HEK293 (cell line): ENCODE results near the gene GALNT16.

Experiments
- CTCF ChIA-PET: fragments of 350-600 bp; formaldehyde crosslinking; extraction: SDS; loops from one replicate; lab custom pipeline; 2021; ENCODE audit warnings: antibody characterized with exemption; lab: Yijun Ruan, JAX
- POLR2A ChIA-PET: fragments of 300-600 bp; formaldehyde crosslinking; extraction: SDS; loops from one replicate; lab custom pipeline; 2020; ENCODE audit warnings: antibody characterized with exemption, inconsistent platforms; lab: Yijun Ruan, JAX
- H3K27ac ChIP-seq: fragments of 200-500 bp; sonication (Bioruptor generic); 2 replicates; pipeline ENCODE4 v1.5.1; 2014; ENCODE audit warnings: low read depth, low read length, control low read depth, inconsistent platforms; ENCODE audit errors: extremely low read depth
- H3K36me3 ChIP-seq, 2 experiments: fragments of 200-500 bp in 1 of 2; sonication (Bioruptor generic) in 1 of 2; 1 replicate in 1 of 2; 2 replicates in 1 of 2; pipeline ENCODE4 v1.5.1; 2014 to 2017; ENCODE audit warnings: inconsistent platforms in 2 of 2, low read length in 2 of 2; ENCODE audit not compliant: control insufficient read depth in 2 of 2, insufficient read depth in 1 of 2
- H3K4me1 ChIP-seq: fragments of 200-500 bp; sonication (Bioruptor generic); 2 replicates; pipeline ENCODE4 v1.5.1; 2014; ENCODE audit warnings: mild to moderate bottlenecking, low read length, inconsistent platforms; ENCODE audit not compliant: control insufficient read depth, insufficient read depth
- H3K4me3 ChIP-seq: 2 replicates; pipeline ENCODE4 v1.5.1; 2011; ENCODE audit warnings: low read depth, mild to moderate bottlenecking, control low read depth, low read length, moderate library complexity
- H3K9me3 ChIP-seq: fragments of 200-500 bp; sonication (Bioruptor generic); 2 replicates; pipeline ENCODE4 v1.5.1; 2014; ENCODE audit warnings: low read depth, low read length, inconsistent platforms; ENCODE audit not compliant: control insufficient read depth, insufficient read depth
- HOXD13 ChIP-seq: sonication (generic); formaldehyde crosslinking; IDR thresholded peaks from 2 replicates; pipeline ENCODE4 v1.8.0; 2022; ENCODE audit warnings: missing genetic modification reagents, borderline replicate concordance
- PRDM10 ChIP-seq: fragments of 450-650 bp; formaldehyde crosslinking; IDR thresholded peaks from 2 replicates; pipeline ENCODE4 v1.5.1; 2016; ENCODE audit warnings: missing biosample characterization, missing genetic modification characterization
- SCRT1 ChIP-seq: fragments of 450-650 bp; formaldehyde crosslinking; IDR thresholded peaks from 2 replicates; pipeline ENCODE4 v1.5.1; 2016; ENCODE audit warnings: missing biosample characterization, missing genetic modification characterization, borderline replicate concordance
- ZBTB20 ChIP-seq: fragments of 450-650 bp; formaldehyde crosslinking; IDR thresholded peaks from 2 replicates; pipeline ENCODE4 v1.5.1; 2016; ENCODE audit warnings: missing biosample characterization, missing genetic modification characterization
- ZBTB6 ChIP-seq: fragments of 450-650 bp; formaldehyde crosslinking; IDR thresholded peaks from 2 replicates; pipeline ENCODE4 v1.5.1; 2017; ENCODE audit warnings: missing biosample characterization, missing genetic modification characterization
- ZNF19 ChIP-seq: fragments of 450-650 bp; formaldehyde crosslinking; IDR thresholded peaks from 2 replicates; pipeline ENCODE4; 2016; ENCODE audit warnings: missing biosample characterization, missing genetic modification characterization, low read depth
- ZNF214 ChIP-seq: fragments of 450-650 bp; formaldehyde crosslinking; IDR thresholded peaks from 2 replicates; pipeline ENCODE4 v1.5.1; 2017; ENCODE audit warnings: missing biosample characterization, mild to moderate bottlenecking, missing genetic modification characterization, borderline replicate concordance
- ZNF394 ChIP-seq: fragments of 450-650 bp; formaldehyde crosslinking; IDR thresholded peaks from 2 replicates; pipeline ENCODE4 v1.5.1; 2016; ENCODE audit warnings: missing biosample characterization, missing genetic modification characterization, mild to moderate bottlenecking, moderate library complexity, borderline replicate concordance
- ZNF449 ChIP-seq: fragments of 450-650 bp; formaldehyde crosslinking; IDR thresholded peaks from 2 replicates; pipeline ENCODE4 v1.5.1; 2017; ENCODE audit warnings: missing biosample characterization, mild to moderate bottlenecking, missing genetic modification characterization, moderate library complexity
- ZNF473 ChIP-seq: fragments of 450-650 bp; formaldehyde crosslinking; IDR thresholded peaks from 2 replicates; pipeline ENCODE4 v1.5.1; 2017; ENCODE audit warnings: missing biosample characterization, missing genetic modification characterization
- ZNF48 ChIP-seq: fragments of 450-650 bp; formaldehyde crosslinking; IDR thresholded peaks from 2 replicates; pipeline ENCODE4 v1.5.1; 2016; ENCODE audit warnings: missing biosample characterization, missing genetic modification characterization
- ZNF488 ChIP-seq: fragments of 450-650 bp; formaldehyde crosslinking; IDR thresholded peaks from 2 replicates; pipeline ENCODE4 v1.5.1; 2016; ENCODE audit warnings: missing biosample characterization, missing genetic modification characterization
- ZNF501 ChIP-seq: fragments of 450-650 bp; formaldehyde crosslinking; IDR thresholded peaks from 2 replicates; pipeline ENCODE4 v1.5.1; 2016; ENCODE audit warnings: missing biosample characterization, missing genetic modification characterization
- ZNF510 ChIP-seq: fragments of 450-650 bp; formaldehyde crosslinking; IDR thresholded peaks from 2 replicates; pipeline ENCODE4 v1.5.1; 2018; ENCODE audit warnings: mild to moderate bottlenecking, missing genetic modification characterization, missing biosample characterization; ENCODE audit not compliant: insufficient replicate concordance
- ZNF530 ChIP-seq: fragments of 450-650 bp; formaldehyde crosslinking; IDR thresholded peaks from 2 replicates; pipeline ENCODE4 v1.5.1; 2016; ENCODE audit warnings: low read depth, missing biosample characterization, missing genetic modification characterization
- ZNF677 ChIP-seq: fragments of 450-650 bp; IDR thresholded peaks from 2 replicates; pipeline ENCODE4 v1.5.0; 2018; ENCODE audit warnings: missing biosample characterization, mild to moderate bottlenecking, missing genetic modification characterization, moderate library complexity
- ZNF776 ChIP-seq: fragments of 450-650 bp; formaldehyde crosslinking; IDR thresholded peaks from 2 replicates; pipeline ENCODE4 v1.5.0; 2017; ENCODE audit warnings: missing biosample characterization, missing genetic modification characterization, borderline replicate concordance
- ZNF785 ChIP-seq: fragments of 450-650 bp; formaldehyde crosslinking; IDR thresholded peaks from 2 replicates; pipeline ENCODE4 v1.5.1; 2016; ENCODE audit warnings: missing biosample characterization, missing genetic modification characterization
- ZNF791 ChIP-seq: fragments of 450-650 bp; formaldehyde crosslinking; IDR thresholded peaks from 2 replicates; pipeline ENCODE4 v1.5.1; 2016; ENCODE audit warnings: missing biosample characterization, missing genetic modification characterization
- ZSCAN18 ChIP-seq: fragments of 450-650 bp; formaldehyde crosslinking; IDR thresholded peaks from 2 replicates; pipeline ENCODE4 v1.5.1; 2016; ENCODE audit warnings: missing biosample characterization, missing genetic modification characterization
- ZSCAN4 ChIP-seq: fragments of 450-650 bp; formaldehyde crosslinking; IDR thresholded peaks from 2 replicates; pipeline ENCODE4 v1.5.1; 2017; ENCODE audit warnings: missing biosample characterization, missing genetic modification characterization

The GALNT16 gene

GRCh38 chr14:69363964-69364363 is 104.0 kb downstream of the GALNT16 start:
- H3K36me3 ChIP-seq = no peaks in the 10 kb centered on the region
- CTCF ChIA-PET = interaction anchor here (0.7 to 1.7 kb wide), 2 partner anchors 16 to 112 kb away, joined by 3 to 5 read pairs; no protein-coding TSS in a partner anchor
- no peaks in the 10 kb centered on the region for H3K9me3 ChIP-seq
- TF ChIP-seq ZNF785 (tag by site-specific recombination) (no peak), ZNF530 (tag by site-specific recombination) (no peak), PRDM10 (no peak), ZNF488 (tag by site-specific recombination) (no peak), ZBTB20 (no peak), ZNF449 (tag by site-specific recombination) (no peak), ZNF214 (no peak), HOXD13 (CRISPR knock-in tag) (no peak), ZNF791 (tag by site-specific recombination) (no peak), ZNF776 (tag by site-specific recombination) (no peak), ZNF510 (tag by site-specific recombination) (no peak), ZNF48 (no peak)
- no peak overlapping the region for H3K27ac ChIP-seq
- no peak overlapping the region for H3K4me3 ChIP-seq
- POLR2A ChIA-PET = no interaction called here
- H3K4me1 ChIP-seq = peaks cover 6% of the 10 kb centered on the region; the same call in 1 of the 2 replicates

- no peak overlapping the region for H3K27ac ChIP-seq
- no peak overlapping the region for H3K4me3 ChIP-seq
- H3K9me3 ChIP-seq = no peaks in the 10 kb centered on the region
- CTCF ChIA-PET = interaction anchor here (1.0 to 2.1 kb wide), 2 partner anchors 18 to 122 kb away, joined by 4 to 8 read pairs; no protein-coding TSS in a partner anchor
- H3K4me1 ChIP-seq = peaks cover 6% of the 10 kb centered on the region; the same call in 1 of the 2 replicates
- TF ChIP-seq ZSCAN18 (tag by site-specific recombination) (no peak), ZNF501 (no peak), ZNF394 (no peak), ZSCAN4 (tag by site-specific recombination) (no peak), ZNF473 (tag by site-specific recombination) (no peak), ZNF19 (tag by site-specific recombination) (no peak), ZBTB6 (tag by site-specific recombination) (no peak), ZNF677 (tag by site-specific recombination) (no peak), SCRT1 (tag by site-specific recombination) (no peak)
- POLR2A ChIA-PET = no interaction called here
- H3K36me3 ChIP-seq = no peaks in the 10 kb centered on the region
Observed at GRCh38 chr14:69364378-69364777, 104.4 kb downstream of the GALNT16 start.
